DMS53 treated with DMSO at 0.1 percent for 48 hours (cell line): ENCODE measurements around the gene ZSWIM4.
"Not testable (repeated sequence)": the region's sequence is repeated elsewhere in the genome, so short reads cannot be mapped to it uniquely, and the experiment has no call there.

Experiments
- DNase-seq: peaks from one replicate; lab custom pipeline; 2025; ENCODE audit not compliant: unreplicated experiment; lab: John Stamatoyannopoulos, UW

Gene ZSWIM4

DNA sequence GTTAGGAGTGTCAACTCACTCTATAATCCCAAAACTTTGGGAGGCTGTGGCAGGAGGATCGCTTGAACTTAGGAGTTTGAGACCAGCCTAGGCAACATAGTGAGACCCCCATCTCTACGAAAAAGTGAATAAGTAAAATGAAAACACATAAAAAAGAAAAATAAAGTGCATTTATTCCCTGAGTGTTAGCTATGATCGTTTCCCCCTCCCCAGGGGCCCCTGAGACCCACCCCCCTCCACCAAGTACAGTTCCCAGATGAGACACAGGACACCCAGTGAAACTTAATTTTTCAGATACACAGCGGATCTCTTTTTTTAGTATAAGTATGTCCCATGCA lies 53.1 kb downstream of the ZSWIM4 start:
- no peak for DNase-seq

DNA sequence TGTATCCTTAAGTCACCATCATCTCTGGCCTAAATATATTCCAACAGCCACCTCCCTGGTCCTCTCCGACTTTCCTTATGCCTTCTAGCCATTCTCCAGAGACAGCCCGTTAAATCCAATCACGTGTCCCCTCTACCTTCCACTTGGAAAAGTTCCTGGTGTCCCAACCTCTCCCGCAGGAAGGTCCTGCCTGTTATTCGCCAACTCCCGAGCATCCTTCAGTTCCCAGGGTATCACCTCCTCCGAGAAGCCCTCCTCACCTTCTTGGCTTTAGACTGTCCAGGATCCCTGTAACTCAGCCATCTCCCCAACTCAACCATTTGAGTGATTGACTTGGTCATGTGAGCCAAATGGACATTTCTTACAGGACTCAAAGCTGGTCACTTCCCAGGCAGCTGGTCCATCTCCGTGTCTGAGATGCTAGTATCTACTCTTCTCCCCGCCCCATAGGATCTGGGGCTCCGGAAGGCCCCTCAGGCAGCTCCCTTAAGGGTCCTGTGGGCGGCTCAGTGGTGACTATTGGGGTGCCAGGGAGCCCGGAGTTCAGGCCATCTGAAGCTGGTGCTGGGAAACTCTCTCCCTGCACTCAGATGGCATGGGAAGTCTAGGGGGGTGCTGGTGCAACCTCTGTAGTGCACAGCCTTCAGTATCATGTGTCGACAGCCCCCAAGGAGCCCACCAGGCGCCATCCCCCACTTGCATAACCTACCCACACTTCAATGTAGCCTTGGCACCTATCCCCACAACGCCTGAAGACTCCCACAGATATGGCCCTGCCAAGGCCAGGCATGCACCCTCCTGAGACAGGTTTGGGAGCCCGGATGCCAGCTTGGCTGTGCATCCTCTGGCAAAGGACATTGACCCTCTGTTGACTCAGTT lies 53.8 kb downstream of the ZSWIM4 start:
- DNase-seq = no peak

- DNase-seq = peak; percentile 57
Measured at GRCh38 chr19:13849991-13850909, 55.0 kb downstream of the ZSWIM4 start.

- DNase-seq = peak; percentile 21
Measured at GRCh38 chr19:13850910-13851733, 55.9 kb downstream of the ZSWIM4 start.

DNA sequence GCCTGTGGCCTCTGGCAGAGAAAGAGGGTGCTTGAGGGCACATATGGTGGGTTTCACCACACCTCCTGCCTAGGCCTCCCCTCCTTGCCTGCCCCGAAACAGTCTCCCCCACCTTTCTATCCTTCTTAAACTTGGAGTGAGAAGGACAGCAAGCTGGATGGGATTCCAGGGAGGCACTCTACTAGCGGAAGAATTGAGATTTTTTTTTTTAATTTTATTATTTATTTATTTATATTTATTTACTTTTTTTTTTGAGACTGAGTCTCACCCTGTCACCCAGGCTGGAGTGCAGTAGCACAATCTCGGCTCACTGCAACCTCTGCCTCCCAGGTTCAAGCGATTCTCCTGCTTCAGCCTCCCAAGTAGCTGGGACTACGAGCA lies 56.5 kb downstream of the ZSWIM4 start:
- DNase-seq = not testable (repeated sequence)

GRCh38 chr19:13852171-13852707 lies 57.0 kb downstream of the ZSWIM4 start:
- not testable (repeated sequence) for DNase-seq

GRCh38 chr19:13856497-13856896 lies 61.3 kb downstream of the ZSWIM4 start:
- no peak for DNase-seq

DNA sequence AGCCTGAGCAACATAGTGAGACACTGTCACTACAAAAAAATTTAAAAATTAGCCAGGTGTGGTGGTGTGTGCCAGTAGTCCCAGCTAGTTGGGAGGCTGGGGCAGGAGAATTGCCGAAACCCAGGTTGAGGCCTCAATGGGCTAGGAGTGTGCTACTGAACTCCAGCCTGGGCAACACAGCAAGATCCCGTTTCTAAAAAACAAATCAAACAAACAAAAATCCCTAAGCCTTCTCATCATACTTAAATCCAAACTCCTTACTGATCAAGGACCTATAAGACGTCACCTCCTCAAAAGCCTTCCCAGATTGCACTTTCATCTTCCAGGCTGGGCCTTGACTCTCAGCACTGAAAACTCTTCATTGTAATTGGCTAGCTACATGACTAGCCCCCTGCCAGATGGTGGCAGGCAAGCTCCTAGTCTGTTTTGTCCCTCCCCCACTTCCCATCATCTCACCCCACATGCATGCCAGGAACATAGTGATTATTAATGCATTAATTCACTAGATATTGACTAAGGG lies 64.2 kb downstream of the ZSWIM4 start:
- DNase-seq = no peak

DNA sequence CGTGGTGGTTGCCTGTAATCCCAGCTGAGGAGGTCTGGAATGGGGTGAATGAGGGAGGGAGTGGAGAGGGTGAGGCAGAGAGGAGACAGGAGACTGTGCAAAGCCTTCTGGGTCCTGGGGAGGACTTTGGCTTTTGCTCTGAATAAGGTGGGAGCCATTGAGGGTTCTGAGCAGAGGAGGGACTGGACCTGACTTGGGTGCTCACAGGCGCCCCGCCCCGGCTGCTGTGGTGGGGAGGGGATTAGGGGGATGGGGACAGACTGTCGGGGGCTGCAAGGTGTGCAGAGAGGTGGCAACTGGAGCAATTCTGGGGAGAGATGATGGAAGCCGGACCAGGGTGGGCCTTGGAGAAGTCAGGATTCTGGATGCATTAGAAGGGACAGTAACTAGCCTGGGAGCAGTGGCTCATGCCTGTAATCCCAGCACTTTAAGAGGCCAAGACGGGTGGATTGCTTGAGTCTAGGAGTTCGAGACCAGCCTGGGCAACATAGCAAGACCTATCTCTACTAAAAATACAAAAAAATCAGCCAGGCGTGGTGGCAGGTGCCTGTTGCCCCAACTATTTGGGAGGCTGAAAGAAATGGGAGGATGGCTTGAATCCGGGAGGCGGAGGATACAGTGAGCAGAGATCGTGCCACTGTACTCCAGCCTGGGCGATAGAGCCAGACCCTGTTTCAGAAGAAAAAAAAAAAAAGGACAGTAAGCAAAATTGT lies 65.6 kb downstream of the ZSWIM4 start:
- no peak for DNase-seq

DNA sequence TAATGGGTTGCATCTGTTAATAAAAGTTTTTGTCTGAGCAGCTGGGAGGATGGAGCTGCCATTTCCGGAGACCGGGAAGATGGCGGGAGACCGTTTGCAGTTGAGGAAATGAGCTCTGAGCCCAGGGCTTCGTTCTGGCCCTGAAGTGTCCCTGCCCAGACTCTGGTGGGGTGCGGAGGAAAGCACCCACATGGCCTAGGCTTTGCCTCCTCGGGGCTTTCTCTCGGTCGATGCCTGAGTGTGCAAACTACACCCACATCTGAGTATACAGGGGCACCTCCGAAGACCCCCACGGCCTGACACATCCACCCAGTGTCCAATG lies 66.1 kb downstream of the ZSWIM4 start:
- no peak for DNase-seq

- peak; percentile 62 for DNase-seq
Measured at GRCh38 chr19:13861714-13862531, 66.7 kb downstream of the ZSWIM4 start.

- DNase-seq = no peak
Measured at GRCh38 chr19:13864046-13864666, 68.9 kb downstream of the ZSWIM4 start.

DNA sequence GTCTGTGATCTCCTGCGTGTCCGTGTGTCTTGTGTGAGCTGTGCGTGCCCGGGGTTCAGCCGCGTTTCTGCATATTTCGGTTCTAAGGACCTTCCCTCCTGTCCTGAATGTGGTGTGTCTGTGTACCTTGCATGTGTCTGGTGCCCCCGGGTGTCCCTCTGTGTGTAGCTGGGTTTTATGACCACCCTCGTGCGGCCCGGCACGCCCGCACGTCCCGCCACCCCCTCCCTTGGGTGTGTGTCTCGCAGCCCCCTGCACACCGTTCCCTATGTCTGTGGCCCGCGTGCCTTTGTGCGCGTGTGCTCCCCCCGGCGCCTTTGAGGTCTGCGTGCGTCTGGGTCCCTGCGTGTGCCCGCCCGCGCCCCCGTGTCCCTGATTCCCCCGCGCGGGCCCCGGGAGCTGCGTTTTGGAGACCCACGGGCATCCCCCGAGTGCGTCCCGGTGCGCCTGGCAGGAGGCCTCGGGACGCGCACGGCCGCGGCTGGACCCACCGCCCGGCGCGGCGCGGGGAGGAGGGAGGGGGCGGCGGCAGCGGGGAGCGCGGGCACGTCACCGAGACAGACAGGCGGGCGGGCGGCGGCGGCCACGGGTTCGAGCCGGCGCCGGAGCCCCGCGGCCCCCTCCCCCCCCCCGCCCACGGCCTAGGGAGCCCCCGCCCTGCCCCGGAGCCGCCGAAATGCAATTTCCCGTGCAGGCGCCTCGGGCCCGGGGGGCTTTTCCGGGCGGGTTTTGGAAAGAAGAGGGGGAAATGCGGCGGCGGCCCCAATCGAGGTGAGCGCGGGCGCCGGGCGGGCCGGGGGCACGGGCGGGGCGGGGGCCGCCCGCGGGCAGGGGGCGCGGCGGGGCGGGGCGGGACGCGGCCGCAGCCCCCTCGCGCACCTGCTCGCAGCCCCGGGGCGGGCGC lies 69.7 kb downstream of the ZSWIM4 start:
- no peak for DNase-seq

- DNase-seq = no peak
Measured at GRCh38 chr19:13865571-13866462, 70.6 kb downstream of the ZSWIM4 start.

DNA sequence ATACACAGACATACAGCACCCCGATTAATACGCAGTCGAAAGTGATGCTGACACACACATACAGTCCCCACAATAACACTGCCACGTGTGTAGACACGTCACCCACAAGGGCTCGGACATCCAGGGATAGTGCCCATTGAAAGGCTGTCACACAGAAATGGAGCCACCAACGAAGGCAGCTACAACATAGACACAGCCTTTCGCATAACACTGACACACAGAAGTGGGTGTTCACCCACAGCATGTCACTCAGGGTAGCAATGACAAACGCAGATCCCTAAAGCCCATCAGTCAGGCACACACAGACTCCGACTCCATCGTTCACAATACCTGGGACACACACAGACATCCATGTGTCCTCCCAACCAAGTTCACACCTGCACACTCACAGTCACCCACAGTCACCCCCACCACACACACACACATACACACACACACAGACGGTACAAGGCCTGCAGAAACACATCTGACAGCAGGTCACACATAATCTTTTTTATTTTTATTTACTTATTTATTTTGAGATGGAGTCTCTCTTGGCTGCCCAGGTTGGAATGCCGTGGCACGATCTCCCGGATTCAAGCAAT lies 71.3 kb downstream of the ZSWIM4 start:
- DNase-seq = no peak

GRCh38 chr19:13868663-13869062 lies 73.4 kb downstream of the ZSWIM4 start:
- no peak for DNase-seq

- DNase-seq = no peak
Measured at GRCh38 chr19:13869281-13869680, 74.0 kb downstream of the ZSWIM4 start.
